GM12801 (cell line): ENCODE data around the gene ACLY.

Experiments used
- CTCF ChIP-seq: IDR thresholded peaks from one replicate; pipeline ENCODE4 v1.5.1; 2011; ENCODE audit warnings: control low read depth; ENCODE audit not compliant: insufficient read length; ENCODE audit errors: extremely low read depth

ACLY gene

GRCh38 chr17:41918314-41919164 lies at the start of gene ACLY:
ACLY (minus strand) TSS chr17:41918951; CDS start chr17:41913873, 5,078 bp downstream.
- TF ChIP-seq CTCF = no peak

GRCh38 chr17:41967921-41968578 lies 49.3 kb upstream of the ACLY start:
- TF ChIP-seq CTCF = no peak

- no peak for TF ChIP-seq CTCF
These were observed 48.6 kb upstream of the ACLY start for GRCh38 chr17:41967141-41967920.

GRCh38 chr17:41966463-41967140 lies 47.9 kb upstream of the ACLY start, which contains the start of gene CNP:
CNP (plus strand) TSS chr17:41966795; CDS start chr17:41966885, 90 bp downstream.
- no peak for TF ChIP-seq CTCF

GRCh38 chr17:41965694-41966462 lies 47.1 kb upstream of the ACLY start:
- no peak for TF ChIP-seq CTCF

GRCh38 chr17:41962768-41963434 lies 44.1 kb upstream of the ACLY start:
- TF ChIP-seq CTCF = no peak
